Fibroblast of mammary gland (primary cell): ENCODE results near the gene KRTAP4-5.
"Not testable (repeated sequence)": the region's sequence is repeated elsewhere in the genome, so short reads cannot be mapped to it uniquely, and the experiment has no call there.

Source experiments
- DNase-seq: peaks from one replicate; pipeline ENCODE4 v3.0.0-alpha.2; 2010; ENCODE audit warnings: low read depth
- H3K4me3 ChIP-seq: 2 replicates; pipeline ENCODE4 v1.5.1; 2011; ENCODE audit warnings: low read depth, mild to moderate bottlenecking, low read length, moderate library complexity; ENCODE audit not compliant: control insufficient read depth
- CTCF ChIP-seq: conservative IDR thresholded peaks from 2 replicates; pipeline ENCODE4 v1.5.1; 2011; ENCODE audit warnings: low read depth, low read length, inconsistent platforms; ENCODE audit not compliant: control insufficient read depth, insufficient read depth

Gene KRTAP4-5

GRCh38 chr17:41107941-41108450 lies 41.6 kb downstream of the KRTAP4-5 start:
- DNase-seq, result no peak
- TF ChIP-seq CTCF, result no peak
- H3K4me3 ChIP-seq, result no peak overlapping the region

- H3K4me3 ChIP-seq, DNase-seq: not testable (repeated sequence)
Observed at GRCh38 chr17:41105347-41105746, 44.3 kb downstream of the KRTAP4-5 start, which contains the start of gene KRTAP4-9. Gene KRTAP4-9, plus strand, starts transcription at chr17:41105389. Its CDS starts 0 bp downstream, at chr17:41105389.

- H3K4me3 ChIP-seq, result not testable (repeated sequence)
- DNase-seq, result peak; percentile 47
Observed at GRCh38 chr17:41104386-41105038, 45.1 kb downstream of the KRTAP4-5 start.

- DNase-seq, result no peak
- no peak overlapping the region for H3K4me3 ChIP-seq
- TF ChIP-seq CTCF, result no peak
Observed at GRCh38 chr17:41103896-41104295, 45.7 kb downstream of the KRTAP4-5 start.

GRCh38 chr17:41101586-41102259 lies 47.9 kb downstream of the KRTAP4-5 start, which contains the start of gene KRTAP4-16:
Gene KRTAP4-16, minus strand, starts transcription at chr17:41102209. Its CDS starts 0 bp downstream, at chr17:41102209.
- H3K4me3 ChIP-seq, result no peak within 1 kb of the TSS
- no peak for TF ChIP-seq CTCF
- no peak for DNase-seq

GRCh38 chr17:41099682-41100480 lies 49.7 kb downstream of the KRTAP4-5 start:
- DNase-seq, result peak; percentile 55
- H3K4me3 ChIP-seq, result not testable (repeated sequence)
